HG02852 (cell line): ENCODE data around the gene WNT9B.
"Not testable (repeated sequence)": the region's sequence is repeated elsewhere in the genome, so short reads cannot be mapped to it uniquely, and the experiment has no call there.

Experiments used
- ATAC-seq: cut with Tn5 transposase; IDR thresholded peaks from one replicate; pipeline ENCODE4 v1.9.1; 2021; ENCODE audit warnings: mild to moderate bottlenecking, moderate library complexity; ENCODE audit not compliant: unreplicated experiment

The WNT9B gene

GRCh38 chr17:46903762-46904672 lies 52.6 kb downstream of the WNT9B start:
- ATAC-seq: no peak

DNA sequence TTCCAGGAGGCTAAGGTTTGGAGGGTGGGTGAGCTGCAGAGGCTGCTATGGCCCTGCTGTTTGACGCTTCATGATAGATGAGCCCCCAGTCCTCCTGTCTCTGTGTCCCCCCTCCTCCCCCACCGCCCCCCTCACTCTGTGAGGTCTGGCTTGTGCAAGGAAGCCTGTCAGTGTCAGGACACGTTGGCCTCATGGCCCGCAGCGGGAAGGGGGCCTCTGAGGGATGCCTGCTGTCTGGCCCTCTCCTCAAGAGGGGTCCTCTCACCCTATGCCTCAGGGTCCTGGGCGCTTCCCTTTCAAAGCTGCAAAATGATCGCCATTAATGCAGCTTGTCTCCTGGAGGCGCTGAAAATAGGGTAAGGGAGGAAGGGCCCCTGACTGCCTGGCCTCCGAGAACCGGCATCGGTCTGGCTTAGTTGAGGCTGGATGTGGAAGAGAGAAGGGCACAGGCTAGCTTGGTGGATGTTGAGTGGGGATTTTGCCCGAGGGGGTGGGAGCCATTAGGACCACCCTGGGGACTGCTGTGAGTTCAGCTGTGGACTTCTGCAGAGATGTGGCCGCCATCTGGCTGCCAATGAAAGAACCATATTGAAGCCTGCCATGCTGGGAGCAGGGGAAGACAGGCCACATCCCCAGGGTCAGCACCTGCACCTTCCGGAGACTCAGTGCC lies 56.8 kb downstream of the WNT9B start:
- ATAC-seq: no peak

DNA sequence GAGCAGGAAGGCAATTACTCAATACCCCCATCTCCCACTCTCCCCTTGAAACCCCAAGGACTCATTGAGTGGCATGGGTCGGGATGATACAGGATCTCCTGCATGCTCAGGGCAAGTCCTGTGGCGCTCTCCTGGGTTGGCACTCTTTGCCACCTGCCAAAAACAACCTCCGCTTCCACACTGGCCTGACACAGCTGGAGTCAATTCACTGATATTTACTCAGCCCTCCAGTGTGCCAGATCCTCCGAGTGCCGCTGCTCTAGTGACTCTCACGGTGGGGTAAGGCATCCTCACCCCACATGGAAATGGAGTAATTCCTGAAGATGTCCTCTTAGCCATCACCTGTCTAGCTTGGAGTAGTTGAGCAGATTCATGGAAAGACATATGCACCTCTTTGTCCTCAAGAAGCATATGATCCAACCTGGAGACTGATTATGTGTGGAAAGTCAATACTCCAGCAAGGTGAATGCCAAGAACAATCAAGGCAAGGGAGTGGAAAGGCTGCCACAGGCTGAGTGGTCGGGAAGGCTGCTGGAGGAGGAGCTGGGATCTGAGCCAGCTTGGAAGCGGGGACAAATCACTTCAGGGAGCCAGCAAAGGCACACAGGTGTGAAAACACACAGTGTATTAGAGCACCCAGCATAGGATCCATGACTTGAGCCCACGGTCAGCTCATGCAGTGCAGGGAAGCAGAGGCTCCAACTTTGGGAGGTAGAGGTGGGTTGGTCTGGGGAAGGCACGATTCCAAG lies 59.0 kb downstream of the WNT9B start:
- no peak for ATAC-seq

GRCh38 chr17:46911311-46911710 lies 59.9 kb downstream of the WNT9B start:
- no peak for ATAC-seq

DNA sequence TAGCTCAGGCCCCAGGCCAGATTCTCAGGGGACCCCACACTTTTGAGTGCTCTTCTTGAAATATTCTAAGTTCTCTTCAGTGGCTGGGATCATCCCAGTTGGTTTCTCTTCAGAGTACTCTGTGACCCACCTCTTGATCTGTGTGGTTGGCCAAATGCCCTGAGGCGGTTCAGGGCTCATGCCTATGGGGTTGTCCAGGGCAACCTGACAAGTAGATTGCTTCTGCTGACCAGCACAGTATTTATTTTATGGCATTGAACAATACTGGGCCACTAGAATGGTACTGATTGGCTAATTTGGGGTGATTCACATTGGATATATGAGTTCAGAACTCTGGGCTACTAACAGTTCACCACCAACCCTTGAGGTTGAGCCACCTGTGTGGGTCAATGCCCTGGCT lies 64.2 kb downstream of the WNT9B start:
- no peak for ATAC-seq

DNA sequence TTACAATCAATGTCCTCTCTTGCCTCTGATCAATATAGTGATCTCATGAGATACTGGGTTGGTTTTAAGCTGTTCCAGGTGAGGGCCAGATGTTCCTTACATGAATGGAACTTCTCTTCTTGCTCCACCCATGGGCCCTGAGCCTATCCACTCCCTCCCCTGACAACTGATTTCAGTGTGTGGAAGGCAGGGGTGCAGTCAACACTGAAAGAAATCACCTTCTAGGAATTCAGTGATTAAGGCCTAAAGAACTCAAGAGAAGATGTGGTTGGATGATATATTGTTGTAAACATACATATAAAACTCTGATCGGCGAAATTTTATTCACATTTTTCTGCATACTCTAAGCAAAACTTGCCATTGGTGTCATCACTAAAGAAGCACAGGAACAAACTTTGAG lies 64.8 kb downstream of the WNT9B start:
- ATAC-seq: no peak

DNA sequence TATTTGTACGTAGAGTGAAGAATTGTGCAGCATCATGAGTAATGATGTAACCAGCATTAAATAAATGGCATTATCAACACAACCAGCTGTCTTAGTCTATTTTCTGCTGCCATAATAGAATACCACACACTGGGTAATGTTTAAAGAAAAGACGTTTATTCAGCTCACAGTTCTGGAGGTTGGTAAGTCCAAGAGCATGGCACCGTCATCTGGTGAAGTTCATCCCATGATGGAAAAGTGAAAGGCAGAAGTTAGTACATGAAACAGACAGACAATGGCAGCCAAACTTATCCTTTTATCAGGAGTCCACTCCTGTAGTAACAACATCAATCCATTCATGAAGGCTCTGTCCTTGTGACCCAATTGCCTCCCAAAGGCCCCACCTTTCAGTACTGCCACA lies 65.2 kb downstream of the WNT9B start:
- no peak for ATAC-seq

DNA sequence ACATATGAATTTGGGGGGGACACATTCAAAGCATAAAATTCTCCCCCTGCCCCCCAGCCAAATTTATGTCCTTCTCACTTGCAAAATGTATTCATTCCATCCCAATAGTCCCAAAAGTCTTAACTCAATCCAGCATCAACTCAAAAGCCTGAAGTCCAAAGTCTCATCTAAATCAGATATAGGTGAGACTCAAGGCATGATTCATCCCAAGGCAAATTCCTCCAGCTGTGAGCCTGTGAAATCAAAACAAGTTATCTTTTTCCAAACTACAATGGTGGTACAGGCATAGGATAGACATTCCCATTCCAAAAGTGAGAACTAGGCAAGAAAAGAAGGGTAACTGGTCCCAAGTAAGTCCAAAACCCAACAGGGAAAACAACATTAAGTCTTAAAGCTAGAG lies 65.7 kb downstream of the WNT9B start:
- ATAC-seq: no peak

GRCh38 chr17:46917516-46917915 lies 66.1 kb downstream of the WNT9B start:
- ATAC-seq: no peak

- ATAC-seq: not testable (repeated sequence)
Measured at GRCh38 chr17:46921962-46922361, 70.6 kb downstream of the WNT9B start.

- no peak for ATAC-seq
Measured at GRCh38 chr17:46922487-46922803, 71.1 kb downstream of the WNT9B start.

DNA sequence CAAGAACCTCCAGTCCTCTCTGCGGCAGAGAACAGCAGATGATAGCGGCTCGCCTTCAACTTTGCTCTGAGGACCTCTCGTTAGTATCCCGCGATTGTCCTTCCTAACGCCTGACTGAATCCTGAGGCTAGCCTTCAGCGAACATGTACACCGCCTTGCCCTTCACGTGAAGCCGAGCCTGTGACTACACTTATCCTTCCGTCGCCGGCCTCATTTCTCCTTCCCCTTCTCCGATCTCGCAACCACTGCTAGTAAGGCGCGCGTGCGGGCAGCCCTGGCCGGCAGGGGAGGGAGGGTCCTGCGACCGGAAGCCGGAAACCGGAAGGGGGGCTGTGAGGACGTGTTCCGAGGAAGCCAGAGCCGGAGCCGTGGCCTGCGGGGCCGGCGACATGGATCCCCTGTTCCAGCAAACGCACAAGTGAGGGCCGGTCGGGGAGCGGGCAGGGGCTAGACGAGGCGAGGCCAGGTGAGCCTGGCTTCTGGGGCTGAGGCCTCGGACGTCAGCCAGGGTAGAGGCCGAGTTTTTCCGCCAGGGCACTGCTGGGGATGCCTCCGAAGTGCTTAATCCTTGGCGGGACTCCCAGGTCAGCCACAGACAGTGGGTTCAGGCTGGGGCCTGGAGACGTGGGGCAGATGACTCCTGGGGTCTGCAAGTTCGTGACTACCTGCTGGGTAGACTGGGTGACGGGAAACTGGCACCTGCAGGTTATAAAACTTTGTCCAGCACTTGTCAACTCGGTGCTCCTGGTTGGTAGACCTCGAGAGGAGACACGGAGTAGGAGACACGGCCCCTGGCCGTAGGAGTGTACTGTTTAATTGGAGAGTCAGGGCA lies 71.6 kb downstream of the WNT9B start, which contains the start of gene GOSR2:
GOSR2 (plus strand) TSS at position 357 of the 832 bp plus-strand sequence; CDS start at position 390, 33 bp downstream.
- peak; percentile 94 for ATAC-seq

- ATAC-seq: no peak
Measured at GRCh38 chr17:46925185-46925868, 73.9 kb downstream of the WNT9B start.

GRCh38 chr17:46928467-46929261 lies 77.3 kb downstream of the WNT9B start:
- no peak for ATAC-seq

GRCh38 chr17:46929413-46929812 lies 78.0 kb downstream of the WNT9B start:
- ATAC-seq: no peak

- no peak for ATAC-seq
Measured at GRCh38 chr17:46930051-46930450, 78.7 kb downstream of the WNT9B start.

- ATAC-seq: no peak
Measured at GRCh38 chr17:46931596-46931995, 80.2 kb downstream of the WNT9B start.

DNA sequence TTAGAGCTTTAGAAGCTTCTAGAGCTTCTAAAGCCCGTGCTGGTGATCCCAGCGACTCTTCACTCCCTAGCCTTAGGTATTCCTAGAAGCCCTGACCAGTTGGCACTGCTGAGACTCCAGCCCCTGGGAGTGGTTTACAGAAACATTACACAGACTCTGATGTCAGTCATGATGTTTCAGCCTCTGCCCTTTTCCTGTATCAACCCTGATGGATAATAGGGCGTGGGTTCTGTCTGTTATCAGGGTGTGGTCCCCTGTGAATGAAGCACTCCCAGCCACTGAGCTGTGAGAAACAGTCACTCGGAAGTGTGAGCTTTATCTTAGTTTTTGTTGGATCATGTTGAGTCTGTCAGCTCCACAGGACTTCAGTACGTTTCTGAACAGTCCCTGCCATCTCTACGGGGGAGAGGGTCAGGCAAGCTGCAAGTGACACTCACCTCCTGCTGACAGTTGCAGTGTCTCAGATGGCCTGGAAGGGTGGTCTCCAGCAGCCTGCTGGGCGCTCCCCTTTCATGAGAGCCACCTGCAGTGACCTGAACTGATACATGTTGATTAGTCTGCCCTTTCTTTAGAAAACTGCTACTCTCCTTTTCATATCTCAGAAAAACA lies 84.4 kb downstream of the WNT9B start:
- ATAC-seq: no peak
